Stimulated activated effector memory CD8-positive, alpha-beta T cell treated with anti-CD3 and anti-CD28 coated beads, Interleukin-12 subunit alpha, Interleukin-12 subunit beta, amount 100 ng/mL, for 72 hours (primary cell): ENCODE measurements around the gene TMEM232.

Source experiments
- ATAC-seq: fragments of 150-1000 bp; cut with Tn5 transposase; 2 replicates; pipeline ENCODE4 v1.10.0; 2021
- DNase-seq, 2 donors: peaks; one replicate each; pipeline ENCODE4 v3.0.0; 2021 to 2022; ENCODE audit warnings: low spot score in 2 of 2
- H3K27ac Mint-ChIP-seq: one replicate; pipeline ENCODE4 v1.8.0; 2022; ENCODE audit warnings: mild to moderate bottlenecking, mixed read lengths
- H3K36me3 Mint-ChIP-seq: one replicate; pipeline ENCODE4 v1.8.0; 2022; ENCODE audit warnings: mild to moderate bottlenecking, mixed read lengths
- H3K4me1 Mint-ChIP-seq: one replicate; pipeline ENCODE4 v1.8.0; 2022; ENCODE audit warnings: mixed read lengths
- H3K4me3 Mint-ChIP-seq: one replicate; pipeline ENCODE4 v1.8.0; 2022; ENCODE audit warnings: mild to moderate bottlenecking, mixed read lengths
- H3K9me3 Mint-ChIP-seq: one replicate; pipeline ENCODE4 v1.8.0; 2022; ENCODE audit warnings: mixed read lengths

Gene TMEM232

DNA sequence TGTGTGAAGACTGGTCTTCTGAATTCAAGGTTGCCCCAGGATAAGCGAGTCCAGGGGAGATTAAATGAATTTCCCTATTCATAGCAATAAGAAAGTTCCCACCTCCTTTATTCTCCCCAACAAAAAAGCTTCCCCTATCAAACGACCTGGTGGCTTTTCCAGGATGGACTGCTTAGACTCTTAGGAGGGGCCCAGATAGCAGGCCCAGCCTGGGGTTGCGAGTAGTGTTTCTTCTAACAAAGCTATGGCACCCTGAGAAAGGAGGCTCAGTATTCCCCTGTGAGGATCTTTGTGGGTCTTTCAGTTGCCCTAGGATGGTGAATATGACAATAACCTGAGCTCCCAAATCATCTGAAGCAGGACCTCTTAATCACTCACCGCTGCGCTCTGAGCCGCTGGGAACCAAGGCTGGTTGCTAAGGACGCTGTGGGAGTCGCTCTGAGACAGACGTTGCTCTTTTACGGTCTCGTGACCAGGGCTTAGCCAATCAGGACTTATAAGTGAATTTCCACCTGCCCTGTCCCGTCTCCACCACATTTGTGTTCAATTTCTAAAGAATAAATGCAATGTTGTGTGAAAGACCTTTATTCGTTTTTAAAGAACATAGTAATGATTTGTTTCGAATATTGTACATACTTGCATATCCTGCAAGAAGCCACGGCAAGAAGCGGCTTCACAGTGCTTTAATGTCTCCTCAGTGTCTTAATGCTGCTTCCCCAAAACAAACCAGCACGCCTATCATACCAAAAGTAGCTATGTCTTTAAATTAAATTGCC lies at the start of gene TMEM232:
TMEM232 (minus strand) TSS at position 423 of the 776 bp plus-strand sequence. CDS start 59,319 bp downstream, outside the sequence.
- H3K4me1 Mint-ChIP-seq = no peaks in the 10 kb centered on the region
- no peaks in the 10 kb centered on the region for H3K36me3 Mint-ChIP-seq
- no peaks in the 10 kb centered on the region for H3K9me3 Mint-ChIP-seq
- peak within 1 kb of the TSS; percentile 70 for H3K4me3 Mint-ChIP-seq
- no peak within 1 kb of the TSS for H3K27ac Mint-ChIP-seq
- ATAC-seq (peak; percentile 100), DNase-seq (peak; percentile 35 to 74)

DNA sequence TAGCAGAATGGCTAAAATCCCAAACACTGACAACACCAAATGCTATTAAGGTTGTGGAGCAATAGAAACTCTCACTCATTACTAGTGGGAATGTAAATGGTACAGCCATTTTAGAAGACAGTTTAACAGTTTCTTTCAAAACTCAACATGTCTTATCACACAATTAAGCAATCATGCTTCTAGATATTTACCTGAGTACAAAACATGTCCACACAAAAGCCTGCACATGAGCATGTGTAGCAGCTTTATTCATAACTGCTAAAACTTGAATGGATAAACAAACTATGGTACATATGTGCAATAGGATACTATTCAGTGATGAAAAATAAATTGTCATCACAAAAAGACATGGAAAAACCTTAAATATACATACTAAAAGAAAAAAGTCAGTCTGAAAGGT lies 43.8 kb upstream of the TMEM232 start:
- DNase-seq = no peak
- H3K4me3 Mint-ChIP-seq = no peak overlapping the region
- H3K27ac Mint-ChIP-seq = no peak overlapping the region
- H3K4me1 Mint-ChIP-seq = no peaks in the 10 kb centered on the region
- H3K36me3 Mint-ChIP-seq = no peaks in the 10 kb centered on the region
- no peak for ATAC-seq
- peaks cover 6% of the 10 kb centered on the region for H3K9me3 Mint-ChIP-seq

DNA sequence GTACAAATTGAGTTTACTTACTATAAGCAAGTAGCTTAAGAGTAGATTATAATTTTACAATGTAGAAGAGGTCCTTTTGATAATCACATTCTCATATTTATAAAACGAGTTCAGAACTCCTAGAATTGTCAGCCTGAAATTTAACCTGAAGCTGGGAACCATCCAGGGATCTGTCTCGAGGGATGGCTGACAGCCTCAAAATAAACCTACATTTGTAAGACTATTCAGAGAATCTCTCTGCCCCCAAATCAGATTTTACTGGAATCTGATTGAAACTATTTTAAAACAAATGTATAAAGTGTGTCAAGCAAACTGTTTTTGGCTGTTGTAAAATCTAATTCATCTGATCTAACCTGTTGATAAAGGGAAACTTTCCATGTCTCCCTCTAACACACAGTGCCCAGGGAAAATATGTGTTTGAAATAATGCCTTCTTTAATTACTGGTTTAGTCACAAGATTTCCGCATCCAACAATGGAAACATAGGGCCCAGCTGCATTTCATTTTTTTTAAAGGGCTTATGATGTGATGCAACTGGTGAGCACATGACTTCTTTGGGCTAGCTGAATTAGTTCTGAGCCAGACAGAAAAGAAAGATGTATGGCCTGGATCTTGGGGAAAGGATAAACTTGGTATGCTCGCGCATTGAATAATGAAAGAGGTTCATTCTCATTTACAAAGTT lies 42.7 kb upstream of the TMEM232 start:
- ATAC-seq (no peak), DNase-seq (no peak)
- peaks cover under 1% of the 10 kb centered on the region for H3K9me3 Mint-ChIP-seq
- no peaks in the 10 kb centered on the region for H3K36me3 Mint-ChIP-seq
- H3K4me1 Mint-ChIP-seq = no peaks in the 10 kb centered on the region
- no peak overlapping the region for H3K27ac Mint-ChIP-seq
- H3K4me3 Mint-ChIP-seq = no peak overlapping the region

DNA sequence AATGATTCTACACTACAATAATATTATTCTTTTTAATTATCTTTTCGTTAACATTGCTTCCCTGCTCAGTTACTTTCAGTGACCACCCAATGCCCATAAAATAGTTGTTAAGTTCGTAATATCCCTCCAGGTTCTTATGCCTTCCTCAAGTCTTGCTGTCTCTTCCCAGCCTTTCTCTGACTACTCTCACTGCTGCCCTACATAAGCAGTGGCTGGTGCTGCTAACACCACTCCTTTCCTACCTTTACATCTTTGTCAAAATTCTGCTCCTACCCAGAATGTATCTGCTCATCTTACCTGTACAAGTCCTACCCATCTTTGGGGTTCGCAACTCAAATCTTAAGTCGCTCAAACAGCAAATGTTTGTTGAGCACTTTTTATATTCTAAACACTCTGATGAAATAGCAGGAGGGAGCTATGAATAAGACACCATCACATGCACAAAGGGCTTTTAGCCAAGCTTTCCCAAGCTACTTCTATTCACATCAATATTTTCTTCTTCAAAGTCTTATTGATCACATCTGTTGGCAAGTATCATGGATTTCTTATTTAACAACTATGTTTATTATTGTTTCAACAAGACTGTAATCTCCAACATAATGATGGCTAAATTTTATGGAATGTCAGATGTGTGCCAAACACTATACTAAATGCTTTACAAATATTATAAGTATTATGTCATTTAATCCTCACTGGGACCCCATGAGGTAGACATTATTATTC lies 41.8 kb upstream of the TMEM232 start:
- no peak overlapping the region for H3K27ac Mint-ChIP-seq
- H3K4me3 Mint-ChIP-seq = no peak overlapping the region
- no peaks in the 10 kb centered on the region for H3K36me3 Mint-ChIP-seq
- H3K4me1 Mint-ChIP-seq = no peaks in the 10 kb centered on the region
- DNase-seq = no peak
- ATAC-seq = no peak
- H3K9me3 Mint-ChIP-seq = no peaks in the 10 kb centered on the region

DNA sequence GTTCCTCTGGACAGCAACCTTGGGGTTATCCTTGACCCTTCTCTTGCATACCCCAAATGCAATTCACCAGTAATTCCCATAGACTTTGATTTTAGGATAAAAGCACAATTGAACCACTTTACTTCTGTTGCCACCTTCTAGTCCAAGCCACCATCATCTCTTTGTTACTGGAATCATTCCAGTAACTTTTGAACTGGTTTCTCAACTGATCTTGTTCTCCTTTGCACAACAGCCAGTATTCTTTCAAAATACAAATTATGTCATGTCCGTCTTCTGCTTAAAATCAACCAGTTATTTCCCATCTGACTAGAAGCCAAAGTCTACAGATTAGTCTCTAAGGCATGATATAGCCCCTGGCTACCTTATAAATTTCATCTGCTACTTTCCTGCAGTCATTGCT lies 33.7 kb upstream of the TMEM232 start:
- H3K4me3 Mint-ChIP-seq = no peak overlapping the region
- DNase-seq (no peak), ATAC-seq (no peak)
- H3K4me1 Mint-ChIP-seq = no peaks in the 10 kb centered on the region
- peaks cover 13% of the 10 kb centered on the region for H3K36me3 Mint-ChIP-seq
- H3K9me3 Mint-ChIP-seq = no peaks in the 10 kb centered on the region
- H3K27ac Mint-ChIP-seq = no peak overlapping the region

DNA sequence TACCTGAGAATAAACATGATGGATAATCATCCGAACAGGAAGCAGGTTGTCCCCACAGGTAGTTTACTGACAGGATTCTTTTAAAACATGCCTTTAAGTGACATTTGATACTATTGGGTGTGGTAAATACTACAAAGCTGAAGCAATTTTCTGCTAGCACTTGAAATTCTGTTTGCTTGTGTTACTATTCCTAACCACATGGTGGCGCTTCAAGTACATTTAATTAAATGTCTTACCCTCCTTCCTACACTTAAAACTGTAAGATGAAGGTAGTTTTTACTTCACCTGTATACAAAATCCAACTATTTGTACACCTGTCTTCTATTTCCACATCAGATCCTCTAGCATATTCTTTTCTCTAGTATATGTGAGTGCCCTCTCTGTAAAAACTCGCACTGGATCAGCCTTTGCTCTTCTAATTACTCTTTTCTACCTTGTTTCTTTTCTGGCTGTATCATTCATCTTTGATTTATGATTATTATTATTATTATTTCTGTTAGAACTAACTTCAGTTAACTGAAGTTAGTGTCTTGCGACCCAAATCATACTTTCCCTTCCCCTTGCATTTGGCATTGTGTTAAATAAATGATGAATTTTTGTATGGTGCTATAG lies 30.8 kb upstream of the TMEM232 start:
- Mint-ChIP-seq H3K4me1 (peaks cover 11% of the 10 kb centered on the region), H3K27ac (no peak overlapping the region), H3K4me3 (no peak overlapping the region), H3K36me3 (peaks cover 33% of the 10 kb centered on the region), H3K9me3 (no peaks in the 10 kb centered on the region)
- DNase-seq (no peak), ATAC-seq (no peak)

DNA sequence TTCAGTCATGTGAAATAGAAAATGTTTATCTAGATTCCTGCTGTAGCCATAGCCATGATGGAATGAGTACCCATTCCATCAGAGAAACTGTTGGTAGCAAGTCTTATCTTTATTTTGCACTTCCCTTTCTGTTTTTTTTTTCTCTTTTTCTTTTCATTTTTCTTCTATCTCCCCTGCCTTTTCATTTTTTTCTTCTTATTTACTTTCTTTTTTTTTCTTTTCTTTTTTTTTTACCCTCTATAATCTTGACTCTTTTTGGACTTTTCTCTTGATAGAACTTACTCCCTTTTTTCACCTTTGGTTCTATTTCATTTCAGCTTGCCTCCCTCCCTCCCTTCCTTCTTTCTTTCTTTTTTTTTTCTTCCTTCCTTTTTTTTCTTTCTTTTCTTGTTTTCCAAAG lies 27.7 kb upstream of the TMEM232 start:
- Mint-ChIP-seq H3K9me3 (no peaks in the 10 kb centered on the region), H3K27ac (no peak overlapping the region), H3K4me1 (peaks cover 23% of the 10 kb centered on the region), H3K36me3 (peaks cover 50% of the 10 kb centered on the region), H3K4me3 (no peak overlapping the region)
- DNase-seq = no peak
- no peak for ATAC-seq

DNA sequence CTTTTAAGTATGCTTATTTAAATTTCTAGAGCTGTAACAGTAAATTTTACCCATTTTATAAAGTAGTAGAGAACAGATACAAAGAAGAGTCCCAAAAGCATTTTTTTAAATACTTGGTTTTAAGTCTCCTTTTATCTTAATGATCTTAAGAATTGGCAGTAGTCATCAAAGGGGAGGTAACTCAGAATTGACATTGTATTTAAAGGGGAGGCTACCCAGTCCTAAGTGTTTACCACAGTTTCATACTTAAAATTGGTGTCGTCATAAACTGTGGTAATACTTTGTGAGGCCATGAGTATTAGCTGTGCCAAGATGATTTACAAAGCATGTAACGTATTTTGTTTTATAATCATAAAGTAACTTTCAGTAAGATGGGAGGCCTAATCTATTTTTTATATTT lies 27.1 kb upstream of the TMEM232 start:
- Mint-ChIP-seq H3K4me3 (no peak overlapping the region), H3K27ac (no peak overlapping the region)

DNA sequence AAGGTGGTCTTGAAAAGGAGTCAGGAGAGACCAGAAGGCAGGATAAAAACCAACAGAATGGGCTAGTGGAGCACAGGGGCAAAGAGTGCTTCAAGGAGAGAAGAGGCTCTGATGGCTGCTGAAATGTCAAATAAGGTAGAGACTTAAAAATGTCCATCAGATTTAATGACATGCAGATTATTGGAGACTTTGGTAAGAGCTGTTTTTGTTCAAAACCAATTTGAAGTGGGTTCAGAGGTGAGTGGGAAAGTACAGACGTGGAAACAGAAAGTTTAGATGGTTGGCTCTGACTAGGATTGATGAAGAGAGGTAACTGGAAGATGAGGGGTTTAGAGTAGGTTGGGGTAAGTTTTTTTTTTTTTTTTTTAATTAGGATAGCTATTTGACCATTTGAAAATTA lies 26.5 kb upstream of the TMEM232 start:
- Mint-ChIP-seq H3K36me3 (peaks cover 63% of the 10 kb centered on the region), H3K4me1 (peaks cover 29% of the 10 kb centered on the region), H3K4me3 (peak overlapping the region; percentile 20), H3K27ac (peak overlapping the region; percentile 80), H3K9me3 (no peaks in the 10 kb centered on the region)
- ATAC-seq = peak; percentile 45
- DNase-seq = no peak

More for the DNA sequence above, 27.1 kb upstream of the TMEM232 start:
- no peaks in the 10 kb centered on the region for H3K9me3 Mint-ChIP-seq
- DNase-seq (no peak), ATAC-seq (peak; percentile 46)
- peaks cover 56% of the 10 kb centered on the region for H3K36me3 Mint-ChIP-seq
- H3K4me1 Mint-ChIP-seq = peaks cover 29% of the 10 kb centered on the region

DNA sequence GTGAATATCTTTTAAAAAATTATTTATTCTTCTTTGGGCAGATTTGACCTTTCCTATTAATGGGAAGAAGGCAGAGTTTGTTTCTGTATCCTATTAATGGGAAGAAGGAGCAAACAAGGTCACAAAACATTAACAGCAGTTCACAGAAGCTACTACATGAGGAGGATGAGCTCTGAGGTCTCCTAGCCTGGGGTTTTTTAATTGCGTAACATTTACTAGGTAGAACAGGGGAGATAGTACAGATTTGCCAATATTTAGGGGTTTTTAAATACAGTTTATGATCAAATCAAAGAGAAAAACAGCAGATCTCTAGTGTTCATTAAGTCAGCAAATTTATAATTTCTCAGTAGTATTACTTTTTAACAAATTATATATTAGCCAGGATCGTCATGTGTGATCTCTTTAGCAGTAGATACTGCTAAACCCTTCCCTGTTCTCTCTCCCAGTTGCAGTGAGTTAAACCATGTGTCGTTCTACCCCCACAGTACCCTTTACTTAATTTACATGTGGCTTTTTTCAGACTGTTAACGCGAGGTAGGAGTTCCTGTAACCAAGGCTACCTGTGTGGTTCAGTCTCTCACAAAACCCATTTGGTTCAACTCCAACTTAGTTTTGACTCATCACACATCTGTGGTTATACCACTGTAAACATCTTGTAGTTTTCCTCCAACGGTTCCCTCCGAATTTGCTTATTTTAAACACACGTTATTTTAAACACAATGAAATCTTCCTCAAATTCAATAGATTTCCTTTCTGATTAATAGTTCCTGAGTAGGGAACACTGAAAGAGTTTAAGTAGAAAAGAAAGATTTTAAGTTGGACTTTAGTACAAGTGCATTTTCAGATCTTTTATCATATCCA lies 25.7 kb upstream of the TMEM232 start:
- H3K4me3 Mint-ChIP-seq = peak overlapping the region; percentile 20
- DNase-seq (no peak), ATAC-seq (peak; percentile 98)
- H3K36me3 Mint-ChIP-seq = peaks cover 71% of the 10 kb centered on the region
- H3K9me3 Mint-ChIP-seq = no peaks in the 10 kb centered on the region
- peaks cover 29% of the 10 kb centered on the region for H3K4me1 Mint-ChIP-seq
- H3K27ac Mint-ChIP-seq = peak overlapping the region; percentile 80

DNA sequence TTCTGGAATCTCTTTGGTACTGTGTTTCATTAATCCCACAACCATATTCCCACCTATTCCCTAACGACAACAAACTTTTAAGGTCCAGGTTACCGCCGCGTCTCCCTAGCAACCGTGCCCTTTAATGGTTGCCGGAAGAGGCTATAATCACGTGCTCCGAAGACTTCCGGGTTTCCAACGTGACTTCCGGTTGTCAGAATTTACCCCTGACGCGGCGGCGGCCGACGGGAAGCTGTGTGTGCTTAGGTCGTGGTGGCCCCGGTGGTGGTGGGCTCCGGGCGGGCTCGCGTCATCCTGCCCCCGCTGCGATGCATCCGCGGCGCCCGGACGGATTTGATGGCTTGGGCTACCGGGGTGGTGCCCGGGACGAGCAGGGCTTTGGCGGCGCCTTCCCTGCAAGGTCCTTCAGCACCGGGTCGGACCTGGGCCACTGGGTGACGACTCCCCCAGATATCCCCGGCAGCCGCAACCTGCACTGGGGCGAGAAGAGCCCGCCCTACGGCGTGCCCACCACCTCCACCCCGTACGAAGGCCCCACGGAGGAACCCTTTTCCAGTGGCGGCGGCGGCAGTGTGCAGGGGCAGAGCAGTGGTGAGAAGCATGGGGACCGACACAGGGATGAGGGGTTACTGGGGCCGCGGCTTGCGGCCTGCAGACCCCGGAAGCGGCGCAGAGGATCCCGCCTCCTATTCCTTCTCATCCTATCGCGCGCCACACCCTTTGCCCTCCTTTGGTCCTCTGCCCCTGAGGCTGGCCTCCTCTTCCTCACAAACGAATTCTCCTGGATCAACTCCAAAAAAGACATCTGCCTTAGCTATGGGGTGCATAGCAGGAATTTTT lies 12.6 kb upstream of the TMEM232 start, which contains the start of gene SLC25A46:
SLC25A46 (plus strand) TSS at position 196 of the 840 bp plus-strand sequence; CDS start at position 309, 113 bp downstream.
- H3K4me1 Mint-ChIP-seq = peaks cover 21% of the 10 kb centered on the region
- peak; percentile 96 for ATAC-seq

DNA sequence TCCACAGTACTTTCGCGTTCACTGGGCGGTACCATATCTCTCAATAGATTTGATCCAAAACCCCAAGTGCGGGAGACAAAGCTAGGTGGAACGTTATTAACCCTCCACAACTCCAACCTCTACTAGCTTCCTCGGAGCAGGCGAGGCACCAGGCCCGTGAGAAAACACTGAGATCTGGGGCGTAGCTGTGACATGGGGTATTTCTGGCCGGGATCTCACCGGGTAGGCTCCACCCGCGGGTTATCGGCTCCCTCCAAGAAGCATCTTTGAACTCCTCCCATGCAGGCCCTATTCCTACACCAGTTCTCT lies 12.0 kb upstream of the TMEM232 start:
- Mint-ChIP-seq H3K36me3 (peaks cover 16% of the 10 kb centered on the region), H3K27ac (peak overlapping the region; percentile 94), H3K4me1 (peaks cover 21% of the 10 kb centered on the region), H3K9me3 (no peaks in the 10 kb centered on the region), H3K4me3 (peak overlapping the region; percentile 85)
- peak; percentile 78 for ATAC-seq
- DNase-seq = no peak

More for the DNA sequence above, 12.6 kb upstream of the TMEM232 start, which contains the start of gene SLC25A46:
- no peaks in the 10 kb centered on the region for H3K9me3 Mint-ChIP-seq
- peaks cover 21% of the 10 kb centered on the region for H3K36me3 Mint-ChIP-seq
- peak; percentile 70 to 93 for DNase-seq
- peak within 1 kb of the TSS; percentile 94 for H3K27ac Mint-ChIP-seq
- peak within 1 kb of the TSS; percentile 85 for H3K4me3 Mint-ChIP-seq

DNA sequence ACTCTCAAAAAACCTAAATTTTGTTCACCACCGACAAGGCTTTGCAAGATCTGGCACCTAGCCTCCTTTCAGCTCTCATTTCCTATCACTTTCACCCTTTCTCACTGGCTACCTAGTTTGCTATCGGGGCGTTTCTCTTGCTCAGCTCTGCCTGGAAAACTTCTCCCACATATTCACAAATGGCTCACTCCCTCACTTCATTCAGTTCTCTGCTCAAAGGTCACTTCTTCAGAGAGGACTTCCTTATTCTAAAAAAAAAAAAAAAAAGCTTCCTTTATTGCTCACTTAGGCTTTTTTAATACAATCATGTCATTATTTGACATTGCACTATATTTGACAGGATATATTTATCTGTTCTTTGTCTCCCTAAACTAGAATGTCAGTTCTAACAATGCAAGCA lies 10.3 kb upstream of the TMEM232 start:
- ATAC-seq (no peak), DNase-seq (no peak)
- Mint-ChIP-seq H3K27ac (no peak overlapping the region), H3K4me3 (no peak overlapping the region), H3K4me1 (peaks cover 21% of the 10 kb centered on the region), H3K9me3 (no peaks in the 10 kb centered on the region), H3K36me3 (peaks cover 7% of the 10 kb centered on the region)

DNA sequence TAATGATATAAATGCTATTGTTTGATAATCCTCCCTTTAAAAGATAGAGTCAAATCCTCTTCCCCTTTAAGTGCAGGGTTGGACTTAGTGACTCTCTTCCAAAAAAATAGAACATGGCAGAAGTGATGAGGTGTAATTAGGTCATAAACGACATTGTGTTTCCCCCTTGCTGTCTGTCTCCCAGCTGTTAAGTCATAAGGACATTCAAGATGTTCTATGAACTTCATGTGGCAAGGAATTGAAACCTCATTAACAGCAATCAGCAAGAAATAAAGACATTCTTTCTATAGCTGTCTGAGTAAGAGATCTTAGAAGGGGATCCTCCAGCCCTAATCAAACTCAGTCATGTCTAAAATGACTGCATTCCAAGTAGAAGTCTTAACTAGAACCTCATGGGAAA lies 9.1 kb upstream of the TMEM232 start:
- H3K9me3 Mint-ChIP-seq = no peaks in the 10 kb centered on the region
- H3K36me3 Mint-ChIP-seq = peaks cover 7% of the 10 kb centered on the region
- ATAC-seq (no peak), DNase-seq (no peak)
- H3K4me1 Mint-ChIP-seq = peaks cover 21% of the 10 kb centered on the region
- no peak overlapping the region for H3K4me3 Mint-ChIP-seq
- H3K27ac Mint-ChIP-seq = no peak overlapping the region
